Measurements from ENCODE around the gene BCKDK. TPM values are rescaled to one million over a fixed set of nuclear protein-coding genes. Genes with fewer than 3 reads are reported as not detected.
A peak's percentile ranks its signal among the peaks of the same experiment; 100 is the strongest.

Gene BCKDK
- total and polyA plus RNA-seq, 2 donors (not counting 3 experiments of a cell fraction or from before 2014, with no cell fraction given) = 57.8 to 78.3 TPM

DNA sequence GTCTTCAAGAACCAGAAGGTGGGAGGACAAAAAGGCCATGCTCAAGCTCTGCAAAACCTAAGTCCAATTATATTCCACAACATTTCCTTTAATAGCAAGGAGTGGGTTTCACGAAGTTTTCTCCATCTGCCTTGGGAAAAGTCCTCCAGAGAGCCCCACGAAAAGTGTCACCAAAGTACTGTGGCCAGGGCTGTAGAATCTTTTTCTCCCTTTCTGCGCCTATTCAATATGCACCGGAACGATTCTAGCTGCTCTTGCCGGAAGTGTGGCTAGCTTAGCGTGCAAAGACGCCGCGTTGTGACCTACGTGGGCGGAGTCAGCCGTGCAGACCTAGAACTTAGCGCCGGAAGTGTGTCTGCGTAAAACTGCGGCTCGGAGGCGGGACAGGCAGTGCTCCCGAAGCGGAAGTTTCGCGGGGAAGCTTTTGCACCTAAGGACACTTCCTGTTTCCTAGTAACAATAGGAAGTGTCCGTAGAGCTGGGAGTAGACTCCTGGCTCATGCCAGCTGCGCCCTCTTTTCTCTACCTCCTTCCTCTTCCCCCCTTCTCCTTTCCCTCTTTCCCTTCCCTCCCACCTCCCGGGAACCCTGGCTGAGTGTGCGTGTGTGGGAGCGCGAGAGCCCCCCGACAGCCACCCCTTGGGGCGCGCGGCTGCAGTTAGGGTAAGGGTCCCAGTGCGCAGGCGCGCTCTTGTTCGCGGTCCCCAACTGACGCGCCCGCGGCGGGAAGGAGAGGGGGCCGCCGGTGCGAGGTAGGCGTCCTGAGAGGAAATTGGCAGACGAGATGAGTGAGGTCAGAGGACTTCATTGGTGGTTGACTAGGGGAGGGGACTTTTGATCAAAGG is 34.0 kb upstream of the BCKDK start, which contains the start of the genes ZNF646 and ZNF668:
Gene ZNF646, plus strand, starts transcription at position 453 of the 844 bp plus-strand sequence. CDS start 1,903 bp downstream, outside the sequence.
Gene ZNF668, minus strand, starts transcription at position 271 of the 844 bp plus-strand sequence. CDS start 9,781 bp downstream, outside the sequence.
- peak; percentile 100 for FAIRE-seq
- ChIA-PET CTCF (interaction anchor here (0.6 to 2.3 kb wide), 12 partner anchors 9 to 795 kb away, joined by 3 to 22 read pairs (median 4); partner anchors contain the start of genes HSD3B7, VKORC1 and ZNF843), POLR2A (interaction anchor here (0.9 to 1.8 kb wide), 4 partner anchors 10 to 106 kb away, joined by 5 to 9 read pairs (median 6); partner anchors contain the start of genes FUS and STX4)
- BruUV-seq (replicated peaks) = no TSS peak
- Histone ChIP-seq H3K79me2 (ENCODE audit: control insufficient read depth, insufficient read depth, low read length) (peaks cover 47% of the 10 kb centered on the region), H3K9ac (replicated peaks; ENCODE audit: extremely low read depth, insufficient read depth, low read length) (peak within 1 kb of the TSS; percentile 97), H3K4me1 (ENCODE audit: control insufficient read depth, extremely low read depth, insufficient read depth, low read length) (peaks cover 14% of the 10 kb centered on the region), H3K4me2 (ENCODE audit: insufficient read depth, low read length) (peak within 1 kb of the TSS; percentile 88), H3K36me3 (ENCODE audit: control insufficient read depth in 2 of 2, extremely low read depth in 1 of 2, insufficient read depth in 2 of 2, low read length in 2 of 2) (peaks cover 3 to 23% of the 10 kb centered on the region in 2 experiments), H3K27me3 (ENCODE audit: control insufficient read depth in 2 of 2, insufficient read depth in 2 of 2, low read length in 2 of 2) (no peaks in the 10 kb centered on the region), H3K9me1 (replicated peaks; ENCODE audit: control insufficient read depth, extremely low read depth, insufficient read depth, low read length) (no peaks in the 10 kb centered on the region), H3K4me3 (replicated peaks in 1 of 3; ENCODE audit: insufficient read depth in 1 of 3, low read depth in 1 of 3, low read length in 3 of 3) (peak within 1 kb of the TSS; percentile 68 to 87 (median 87)), H4K20me1 (replicated peaks; ENCODE audit: control insufficient read depth, extremely low read depth, insufficient read depth, low read length) (no peaks in the 10 kb centered on the region), H3K9me3 (replicated peaks; ENCODE audit: control insufficient read depth, insufficient read depth, low read length) (no peaks in the 10 kb centered on the region), H3K27ac (ENCODE audit: insufficient read depth, low read depth, low read length) (peak within 1 kb of the TSS; percentile 86), H2AFZ (ENCODE audit: low read depth, low read length) (peak within 1 kb of the TSS; percentile 70)
- no peak for TF ChIP-seq FOS (IDR thresholded peaks at IDR 0.05; ENCODE audit: borderline replicate concordance, insufficient read depth, low read length)
- TF ChIP-seq, protein P1, sequence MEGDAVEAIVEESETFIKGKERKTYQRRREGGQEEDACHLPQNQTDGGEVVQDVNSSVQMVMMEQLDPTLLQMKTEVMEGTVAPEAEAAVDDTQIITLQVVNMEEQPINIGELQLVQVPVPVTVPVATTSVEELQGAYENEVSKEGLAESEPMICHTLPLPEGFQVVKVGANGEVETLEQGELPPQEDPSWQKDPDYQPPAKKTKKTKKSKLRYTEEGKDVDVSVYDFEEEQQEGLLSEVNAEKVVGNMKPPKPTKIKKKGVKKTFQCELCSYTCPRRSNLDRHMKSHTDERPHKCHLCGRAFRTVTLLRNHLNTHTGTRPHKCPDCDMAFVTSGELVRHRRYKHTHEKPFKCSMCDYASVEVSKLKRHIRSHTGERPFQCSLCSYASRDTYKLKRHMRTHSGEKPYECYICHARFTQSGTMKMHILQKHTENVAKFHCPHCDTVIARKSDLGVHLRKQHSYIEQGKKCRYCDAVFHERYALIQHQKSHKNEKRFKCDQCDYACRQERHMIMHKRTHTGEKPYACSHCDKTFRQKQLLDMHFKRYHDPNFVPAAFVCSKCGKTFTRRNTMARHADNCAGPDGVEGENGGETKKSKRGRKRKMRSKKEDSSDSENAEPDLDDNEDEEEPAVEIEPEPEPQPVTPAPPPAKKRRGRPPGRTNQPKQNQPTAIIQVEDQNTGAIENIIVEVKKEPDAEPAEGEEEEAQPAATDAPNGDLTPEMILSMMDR (IDR thresholded peaks at IDR 0.05; ENCODE audit: extremely low read depth in 1 of 2, insufficient read depth in 1 of 2, low read depth in 1 of 2, low read length in 2 of 2) = no peak
- TF ChIP-seq, protein P2, sequence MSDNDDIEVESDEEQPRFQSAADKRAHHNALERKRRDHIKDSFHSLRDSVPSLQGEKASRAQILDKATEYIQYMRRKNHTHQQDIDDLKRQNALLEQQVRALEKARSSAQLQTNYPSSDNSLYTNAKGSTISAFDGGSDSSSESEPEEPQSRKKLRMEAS (IDR thresholded peaks at IDR 0.05; ENCODE audit: insufficient read depth, insufficient read length) = no peak
- TF ChIP-seq GATA2 (IDR thresholded peaks at IDR 0.05; ENCODE audit: insufficient read depth, insufficient read length, low read depth, low read length) = no peak
- no peak for TF ChIP-seq JUN (IDR thresholded peaks at IDR 0.05; ENCODE audit: borderline replicate concordance, insufficient read depth, insufficient read length, low read depth)
- no peak for TF ChIP-seq EZH2 (IDR thresholded peaks at IDR 0.05; ENCODE audit: borderline replicate concordance, low read depth, low read length, severe bottlenecking)
- peak; percentile 70 for TF ChIP-seq MYC (IDR thresholded peaks at IDR 0.05; ENCODE audit: low read depth, low read length)
- TF ChIP-seq POLR2A (IDR thresholded peaks at IDR 0.05; ENCODE audit: low read depth, low read length) = peak; percentile 84
- TF ChIP-seq POLR2AphosphoS5 (IDR thresholded peaks at IDR 0.05; ENCODE audit: insufficient read depth, low read depth, low read length) = peak; percentile 93
- dilution Hi-C loops (cut with MboI; ENCODE audit: extremely low pct_ligation_motif_present, low sequenced_read_pairs) = no loop called here
- DNase-seq (ENCODE audit: low read depth, low spot score) = peak; percentile 99
- intact Hi-C loops (cut with micrococcal nuclease) = loop anchor here (1.0 to 10.0 kb wide), 11 partner anchors 15 to 791 kb away; partner anchors contain the start of genes ARMC5, FUS, HSD3B7 and KAT8

Measured in endothelial cell of umbilical vein (primary cell).